HepG2 (cell line): Measurements from ENCODE around the gene TMEM120A. TPM values are rescaled to one million over a fixed set of nuclear protein-coding genes. Genes with fewer than 3 reads are reported as not detected.

Experiments used
- ATAC-seq: fragments of 200-7000 bp; cut with Tn5 transposase; 3 replicates; pipeline ENCODE4 v1.9.1; 2020; ENCODE audit warnings: mild to moderate bottlenecking, moderate library complexity
- BruUV-seq: library from RNA; stranded (reverse); fragments of 400-500 nt; replicated peaks from 2 replicates; lab custom pipeline; 2021; lab: Mats Ljungman, UMichigan
- CTCF ChIA-PET: fragments of 300-600 bp; formaldehyde crosslinking; extraction: SDS; loops from one replicate; lab custom pipeline; 2021; ENCODE audit warnings: low total read pairs, inconsistent platforms, low intra/inter-chr PET ratio; lab: Yijun Ruan, JAX
- POLR2A ChIA-PET: fragments of 350-600 bp; sonication (Branson Sonifier 250); formaldehyde crosslinking; loops from one replicate; lab custom pipeline; 2020; ENCODE audit warnings: antibody characterized with exemption, inconsistent platforms; lab: Yijun Ruan, JAX
- DNase-seq: peaks from one replicate; pipeline ENCODE4 v3.0.0-alpha.2; 2015; ENCODE audit warnings: low spot score
- FAIRE-seq: peaks from 3 replicates; lab custom pipeline; 2011; peaks lifted over from hg19 to GRCh38; lab: Jason Lieb, UNC
- H2AFZ ChIP-seq: one replicate; pipeline ENCODE4 v1.6.1; 2011; ENCODE audit warnings: low read length, inconsistent platforms
- H3K27ac ChIP-seq: fragments of 300-600 bp; 3 replicates; pipeline ENCODE4 v1.8.0; 2011; ENCODE audit warnings: mixed run types, mild to moderate bottlenecking, mixed read lengths, low read length, inconsistent platforms; ENCODE audit not compliant: insufficient read depth; ENCODE audit errors: extremely low read length
- H3K27me3 ChIP-seq, 2 experiments: fragments of 200-600 bp in 1 of 2; 2 replicates in 1 of 2; 3 replicates in 1 of 2; pipeline versions ENCODE4 v1.6.0 to v1.8.0; 2011; ENCODE audit warnings: low read length in 2 of 2, mild to moderate bottlenecking in 2 of 2, moderate library complexity in 2 of 2, inconsistent platforms in 1 of 2; ENCODE audit not compliant: insufficient read depth in 2 of 2, control insufficient read depth in 1 of 2
- H3K36me3 ChIP-seq, 2 experiments: fragments of 200-600 bp in 1 of 2; replicated peaks in 1 of 2; 2 replicates in 1 of 2; 3 replicates in 1 of 2; pipeline versions ENCODE4 v1.5.1 to v1.8.0; 2011; ENCODE audit warnings: low read length in 2 of 2, inconsistent platforms in 1 of 2; ENCODE audit not compliant: insufficient read depth in 2 of 2, control insufficient read depth in 1 of 2
- H3K4me1 ChIP-seq: 2 replicates; pipeline ENCODE4 v1.5.1; 2012; ENCODE audit warnings: low read length, inconsistent platforms; ENCODE audit not compliant: insufficient read depth
- H3K4me2 ChIP-seq: 2 replicates; pipeline ENCODE4 v1.6.0; 2011; ENCODE audit warnings: low read depth, low read length, inconsistent platforms
- H3K4me3 ChIP-seq, 3 experiments: fragments of 200-600 bp in 1 of 3; sonication (generic), shearing (Covaris generic) in 1 of 3; replicated peaks in 1 of 3; 2 replicates each; pipeline ENCODE4 v1.5.1; 2011 to 2016; ENCODE audit warnings: low read length in 3 of 3, inconsistent platforms in 2 of 3, low read depth in 2 of 3, mild to moderate bottlenecking in 2 of 3, control low read depth in 1 of 3, mixed read lengths in 1 of 3; ENCODE audit not compliant: insufficient read depth in 1 of 3
- H3K79me2 ChIP-seq: one replicate; pipeline ENCODE4 v1.6.1; 2011; ENCODE audit warnings: low read length, inconsistent platforms; ENCODE audit not compliant: insufficient read depth
- H3K9ac ChIP-seq: 2 replicates; pipeline ENCODE4 v1.6.0; 2011; ENCODE audit warnings: mild to moderate bottlenecking, low read depth, low read length, inconsistent platforms; ENCODE audit not compliant: insufficient read depth
- H3K9me3 ChIP-seq: 2 replicates; pipeline ENCODE4 v1.5.1; 2012; ENCODE audit warnings: mild to moderate bottlenecking, low read length
- H4K20me1 ChIP-seq: 2 replicates; pipeline ENCODE4 v1.6.0; 2011; ENCODE audit warnings: inconsistent platforms, mild to moderate bottlenecking, low read length, moderate library complexity; ENCODE audit not compliant: insufficient read depth
- CBX5 ChIP-seq: sonication (generic); formaldehyde crosslinking; IDR thresholded peaks from 2 replicates; pipeline ENCODE4 v1.4.0; 2020; ENCODE audit warnings: missing genetic modification reagents, borderline replicate concordance
- CC2D1A ChIP-seq: sonication (generic); formaldehyde crosslinking; IDR thresholded peaks from 2 replicates; pipeline ENCODE4 v1.8.1; 2023; ENCODE audit warnings: mild to moderate bottlenecking, missing genetic modification reagents
- DR1 ChIP-seq: sonication (generic); formaldehyde crosslinking; IDR thresholded peaks from 2 replicates; pipeline ENCODE4 v1.8.0; 2021; ENCODE audit warnings: mild to moderate bottlenecking, missing genetic modification reagents, inconsistent platforms
- ETV6 ChIP-seq: sonication (generic); formaldehyde crosslinking; conservative IDR thresholded peaks from 2 replicates; pipeline ENCODE4 v1.4.0; 2020; ENCODE audit warnings: missing genetic modification reagents
- FOXA1 ChIP-seq, 2 experiments: fragments of 450-650 bp in 1 of 2; sonication (generic) in 1 of 2; formaldehyde crosslinking in 1 of 2; IDR thresholded peaks; 2 replicates each; pipeline versions ENCODE4 v1.4.0 to v1.6.1; 2016 to 2020; ENCODE audit warnings: missing genetic modification reagents in 1 of 2
- GZF1 ChIP-seq: sonication (generic); formaldehyde crosslinking; IDR thresholded peaks from 2 replicates; pipeline ENCODE4 v1.5.1; 2020; ENCODE audit warnings: mild to moderate bottlenecking, missing genetic modification reagents
- HDAC2 ChIP-seq: sonication (generic); formaldehyde crosslinking; IDR thresholded peaks from 2 replicates; pipeline ENCODE4 v1.4.0; 2020; ENCODE audit warnings: missing genetic modification reagents
- HMGA1 ChIP-seq: sonication (generic); formaldehyde crosslinking; conservative IDR thresholded peaks from 2 replicates; pipeline ENCODE4 v1.4.0; 2020; ENCODE audit warnings: missing genetic modification reagents
- KAT8 ChIP-seq: IDR thresholded peaks from 2 replicates; pipeline ENCODE4 v1.6.1; 2016; ENCODE audit warnings: missing genetic modification reagents, missing compliant biosample characterization
- MBNL3 ChIP-seq: fragments of 250-450 bp; sonication (Bioruptor Pico); conservative IDR thresholded peaks from 2 replicates; pipeline ENCODE4 v1.8.0; 2022; ENCODE audit warnings: mild to moderate bottlenecking, inconsistent platforms
- RBM39 ChIP-seq: fragments of 200-400 bp; formaldehyde crosslinking; IDR thresholded peaks from one replicate; pipeline ENCODE4 v1.6.1; 2018; ENCODE audit warnings: antibody characterized with exemption, mild to moderate bottlenecking, low read depth, low read length; ENCODE audit not compliant: poor library complexity, severe bottlenecking
- TARDBP ChIP-seq: sonication (generic); formaldehyde crosslinking; IDR thresholded peaks from 2 replicates; pipeline ENCODE4 v1.8.0; 2022; ENCODE audit warnings: mild to moderate bottlenecking, missing genetic modification reagents
- XRCC5 ChIP-seq: fragments of 200-400 bp; formaldehyde crosslinking; optimal IDR thresholded peaks from 2 replicates; pipeline ENCODE3; 2017; ENCODE audit warnings: mild to moderate bottlenecking, low read length
- ZNF234 ChIP-seq: sonication (generic); formaldehyde crosslinking; conservative IDR thresholded peaks from 2 replicates; pipeline ENCODE4 v1.5.1; 2020; ENCODE audit warnings: mild to moderate bottlenecking, missing genetic modification reagents
- ZNF552 ChIP-seq: sonication (generic); formaldehyde crosslinking; IDR thresholded peaks from 2 replicates; pipeline ENCODE4 v1.9.0; 2022; ENCODE audit warnings: missing genetic modification reagents, mild to moderate bottlenecking, borderline replicate concordance
- ZNF672 ChIP-seq: sonication (generic); formaldehyde crosslinking; IDR thresholded peaks from 2 replicates; pipeline ENCODE4 v1.8.1; 2022; ENCODE audit warnings: missing genetic modification reagents
- ZNF761 ChIP-seq: sonication (generic); formaldehyde crosslinking; conservative IDR thresholded peaks from 2 replicates; pipeline ENCODE4 v1.4.0; 2020; ENCODE audit warnings: mild to moderate bottlenecking, missing genetic modification reagents
- ZSCAN25 ChIP-seq: sonication (generic); formaldehyde crosslinking; IDR thresholded peaks from 2 replicates; pipeline ENCODE4 v1.8.0; 2022; ENCODE audit warnings: mild to moderate bottlenecking, missing genetic modification reagents
- WGBS: methylation state at CpG from one replicate; pipeline ENCODE4 v1.1.6; 2017; ENCODE audit warnings: low lambda C conversion rate; 5-methylcytosine and 5-hydroxymethylcytosine counted together
- in situ Hi-C: cut with HindIII; loops from 2 replicates; pipeline ENCODE4 v1.10.0; 2017; ENCODE audit warnings: low pct_unique_long_range_greater_than_20kb; ENCODE audit not compliant: extremely low pct_ligation_motif_present
- intact Hi-C: fragments of 100-400 bp; cut with micrococcal nuclease; formaldehyde crosslinking; loops from one replicate; pipeline ENCODE4 v1.10.0; 2022; ENCODE audit not compliant: unreplicated experiment
- polyA plus RNA-seq, 8 experiments: library from polyadenylated mRNA; depleted of rRNA in 3 of 8; stranded (reverse) in 7 of 8; unstranded in 1 of 8; fragments of >200 nt; fragmentation: Illumina TruSeq in 4 of 8; extraction: Trizol in 4 of 8; gene quantifications; 2 replicates each; pipeline versions ENCODE4 v1.2.1 to v1.2.3, GENCODE V29; 2011 to 2016; ENCODE audit warnings: low read depth in 4 of 8, missing spikeins in 1 of 8, mixed read lengths in 1 of 8; ENCODE audit not compliant: insufficient read depth in 1 of 8
- total RNA-seq, 5 experiments: library from RNA; depleted of rRNA; stranded (reverse); fragments of >200 nt; fragmentation: Illumina TruSeq; extraction: Trizol; gene quantifications; 2 replicates each; pipeline ENCODE4 v1.2.3, GENCODE V29; 2016; ENCODE audit warnings: low read depth in 1 of 5
- TF ChIP-seq, protein P1 (sequence below): sonication (generic); formaldehyde crosslinking; IDR thresholded peaks from 2 replicates; pipeline ENCODE4 v1.4.0; 2020; ENCODE audit warnings: missing genetic modification reagents, low read depth, mild to moderate bottlenecking, borderline replicate concordance
- TF ChIP-seq, protein P2 (sequence below): sonication (generic); formaldehyde crosslinking; IDR thresholded peaks from 2 replicates; pipeline ENCODE4 v1.9.0; 2021; ENCODE audit warnings: missing genetic modification reagents, borderline replicate concordance
- TF ChIP-seq, protein P3 (sequence below): fragments of 450-650 bp; IDR thresholded peaks from 2 replicates; pipeline ENCODE4 v1.6.1; 2017

The TMEM120A gene
- total and polyA plus RNA-seq, 2 of the 13 experiments (the other 11 are each of a cell fraction or from before 2014, with no cell fraction given), result 40.3 to 102 TPM

DNA sequence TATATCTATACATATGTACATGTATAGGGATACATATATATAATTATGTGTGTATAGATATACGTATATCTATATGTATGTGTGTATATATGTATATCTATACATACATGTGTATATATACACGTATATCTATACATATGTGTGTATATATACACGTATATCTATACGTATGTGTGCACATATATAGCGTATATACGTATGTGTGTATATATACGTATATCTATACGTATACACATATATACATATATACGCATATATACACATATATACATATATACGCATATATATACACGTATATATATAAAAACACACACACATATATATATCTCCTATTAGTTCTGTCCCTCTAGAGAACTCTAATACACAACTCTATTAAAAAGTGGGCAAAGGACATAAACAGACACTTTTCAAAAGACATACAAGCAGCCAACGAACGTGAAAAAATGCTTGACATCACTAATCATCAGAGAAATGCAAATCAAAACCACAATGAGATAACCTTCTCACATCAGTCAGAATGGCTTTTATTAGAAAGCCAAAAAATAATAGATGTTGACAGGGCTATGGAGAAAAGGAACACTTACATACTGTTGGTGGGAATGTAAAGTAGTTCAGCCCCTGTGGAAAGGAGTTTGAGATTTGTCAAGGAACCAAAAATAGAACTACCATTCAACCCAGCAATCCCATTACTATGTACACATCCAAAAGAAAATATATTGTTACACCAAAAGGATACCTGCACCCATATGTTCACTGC, 22.0 kb upstream of the TMEM120A start (continued):
- TF ChIP-seq ZNF234 (CRISPR knock-in tag) (no peak), HMGA1 (CRISPR knock-in tag) (no peak), CBX5 (CRISPR knock-in tag) (no peak), TARDBP (no peak), DR1 (no peak), XRCC5 (no peak), ZNF552 (CRISPR knock-in tag) (no peak), RBM39 (no peak), ETV6 (CRISPR knock-in tag) (no peak)

DNA sequence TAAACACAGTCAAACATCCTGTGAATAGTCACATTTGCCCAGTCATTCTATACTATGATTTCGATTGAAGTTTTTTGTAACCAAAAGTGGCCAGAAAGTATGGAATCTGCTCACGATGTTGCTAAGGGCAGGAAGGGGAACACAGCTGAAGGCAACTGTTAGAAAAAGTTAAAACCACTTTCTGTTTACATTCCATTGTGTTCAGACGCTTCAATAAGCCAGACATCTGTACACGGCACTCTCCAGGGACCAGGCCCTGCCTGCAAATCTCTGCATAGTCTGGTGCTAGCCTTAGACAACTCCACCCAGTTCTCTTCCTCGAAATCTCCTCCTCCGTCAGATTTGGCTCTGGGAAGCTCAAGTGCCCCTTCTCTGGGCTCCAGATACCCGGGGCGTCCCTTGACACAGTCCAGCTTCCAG, 17.1 kb upstream of the TMEM120A start:
- Histone ChIP-seq H3K9ac (no peak overlapping the region), H3K9me3 (no peaks in the 10 kb centered on the region), H3K27ac (no peak overlapping the region), H3K79me2 (no peaks in the 10 kb centered on the region), H3K4me3 (no peak overlapping the region), H4K20me1 (no peaks in the 10 kb centered on the region), H3K4me2 (no peak overlapping the region), H3K36me3 (peaks cover 0 to 15% of the 10 kb centered on the region in 2 experiments; a peak in 3 of 5 replicates), H3K4me1 (no peaks in the 10 kb centered on the region), H2AFZ (no peak overlapping the region), H3K27me3 (no peaks in the 10 kb centered on the region)
- BruUV-seq, result no TSS peak
- intact Hi-C loops (no loop called here), in situ Hi-C loops (no loop called here)
- CTCF ChIA-PET, result no interaction called here
- POLR2A ChIA-PET, result no interaction called here
- DNase-seq (no peak), FAIRE-seq (no peak), ATAC-seq (no peak)
- WGBS, result 90% methylated on average over 8 of the region's 8 CpGs
- TF ChIP-seq, protein P1, sequence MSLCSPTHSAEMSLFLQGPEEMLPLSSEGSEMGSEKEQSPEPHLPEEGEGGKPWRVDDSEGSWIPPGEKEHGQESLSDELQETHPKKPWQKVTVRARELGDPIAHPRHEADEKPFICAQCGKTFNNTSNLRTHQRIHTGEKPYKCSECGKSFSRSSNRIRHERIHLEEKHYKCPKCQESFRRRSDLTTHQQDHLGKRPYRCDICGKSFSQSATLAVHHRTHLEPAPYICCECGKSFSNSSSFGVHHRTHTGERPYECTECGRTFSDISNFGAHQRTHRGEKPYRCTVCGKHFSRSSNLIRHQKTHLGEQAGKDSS (CRISPR knock-in tag), result no peak
- TF ChIP-seq GZF1, result no peak
- TF ChIP-seq ZNF672 (CRISPR knock-in tag), result no peak
- no peak for TF ChIP-seq KAT8 (CRISPR knock-in tag)
- no peak for TF ChIP-seq ZNF761 (CRISPR knock-in tag)
- TF ChIP-seq HDAC2 (CRISPR knock-in tag), result no peak
- TF ChIP-seq CC2D1A (CRISPR knock-in tag), result no peak
- TF ChIP-seq ZSCAN25, result no peak
- TF ChIP-seq, protein P2, sequence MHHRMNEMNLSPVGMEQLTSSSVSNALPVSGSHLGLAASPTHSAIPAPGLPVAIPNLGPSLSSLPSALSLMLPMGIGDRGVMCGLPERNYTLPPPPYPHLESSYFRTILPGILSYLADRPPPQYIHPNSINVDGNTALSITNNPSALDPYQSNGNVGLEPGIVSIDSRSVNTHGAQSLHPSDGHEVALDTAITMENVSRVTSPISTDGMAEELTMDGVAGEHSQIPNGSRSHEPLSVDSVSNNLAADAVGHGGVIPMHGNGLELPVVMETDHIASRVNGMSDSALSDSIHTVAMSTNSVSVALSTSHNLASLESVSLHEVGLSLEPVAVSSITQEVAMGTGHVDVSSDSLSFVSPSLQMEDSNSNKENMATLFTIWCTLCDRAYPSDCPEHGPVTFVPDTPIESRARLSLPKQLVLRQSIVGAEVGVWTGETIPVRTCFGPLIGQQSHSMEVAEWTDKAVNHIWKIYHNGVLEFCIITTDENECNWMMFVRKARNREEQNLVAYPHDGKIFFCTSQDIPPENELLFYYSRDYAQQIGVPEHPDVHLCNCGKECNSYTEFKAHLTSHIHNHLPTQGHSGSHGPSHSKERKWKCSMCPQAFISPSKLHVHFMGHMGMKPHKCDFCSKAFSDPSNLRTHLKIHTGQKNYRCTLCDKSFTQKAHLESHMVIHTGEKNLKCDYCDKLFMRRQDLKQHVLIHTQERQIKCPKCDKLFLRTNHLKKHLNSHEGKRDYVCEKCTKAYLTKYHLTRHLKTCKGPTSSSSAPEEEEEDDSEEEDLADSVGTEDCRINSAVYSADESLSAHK (CRISPR knock-in tag), result no peak
- no peak for TF ChIP-seq MBNL3 (CRISPR knock-in tag)
- no peak for TF ChIP-seq FOXA1 (IDR thresholded peaks at IDR 0.05)
- TF ChIP-seq FOXA1 (CRISPR knock-in tag; IDR thresholded peaks at IDR 0.05), result no peak
- TF ChIP-seq, protein P3, sequence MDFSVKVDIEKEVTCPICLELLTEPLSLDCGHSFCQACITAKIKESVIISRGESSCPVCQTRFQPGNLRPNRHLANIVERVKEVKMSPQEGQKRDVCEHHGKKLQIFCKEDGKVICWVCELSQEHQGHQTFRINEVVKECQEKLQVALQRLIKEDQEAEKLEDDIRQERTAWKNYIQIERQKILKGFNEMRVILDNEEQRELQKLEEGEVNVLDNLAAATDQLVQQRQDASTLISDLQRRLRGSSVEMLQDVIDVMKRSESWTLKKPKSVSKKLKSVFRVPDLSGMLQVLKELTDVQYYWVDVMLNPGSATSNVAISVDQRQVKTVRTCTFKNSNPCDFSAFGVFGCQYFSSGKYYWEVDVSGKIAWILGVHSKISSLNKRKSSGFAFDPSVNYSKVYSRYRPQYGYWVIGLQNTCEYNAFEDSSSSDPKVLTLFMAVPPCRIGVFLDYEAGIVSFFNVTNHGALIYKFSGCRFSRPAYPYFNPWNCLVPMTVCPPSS, result no peak
